Measurements from ENCODE around the gene KRTAP10-11.
"Not testable (repeated sequence)": the region's sequence is repeated elsewhere in the genome, so short reads cannot be mapped to it uniquely, and the experiment has no call there.

Gene KRTAP10-11

DNA sequence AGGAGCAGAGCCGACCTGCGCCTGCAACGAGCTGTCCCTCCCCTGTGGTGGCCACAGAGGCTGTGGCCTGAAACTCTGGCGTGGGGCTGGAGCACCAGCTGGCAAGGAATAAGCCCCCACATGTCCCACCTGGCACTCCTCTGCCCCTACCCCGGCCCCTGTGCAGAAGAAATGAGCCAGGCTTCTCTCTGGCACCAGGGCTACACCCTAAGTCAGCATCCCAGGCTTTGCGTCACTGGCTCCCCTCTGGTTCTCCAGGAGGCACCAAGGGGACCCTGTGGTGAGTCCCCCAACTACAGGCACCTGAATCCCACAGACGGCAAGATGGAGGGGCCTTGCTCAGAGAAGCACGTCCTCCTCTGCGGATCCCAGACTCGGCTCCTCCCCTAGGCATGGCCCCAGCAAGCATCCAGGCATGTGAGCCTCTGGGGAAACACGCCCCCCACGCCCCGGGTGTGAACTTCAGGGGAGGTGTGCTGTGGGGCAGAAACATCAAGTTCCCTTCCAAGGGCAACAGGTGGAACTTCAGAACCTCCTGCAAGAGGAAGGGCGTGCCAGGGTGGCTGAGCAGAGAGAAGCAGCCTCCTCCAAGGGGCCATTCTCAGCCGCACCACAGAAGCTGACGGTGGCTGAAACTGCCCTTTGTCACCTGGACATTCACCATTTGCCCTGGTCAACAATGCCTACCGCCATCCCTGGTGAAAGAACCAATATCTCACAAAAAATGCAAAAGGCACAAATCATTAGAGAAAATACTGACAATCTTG, 42.9 kb upstream of the KRTAP10-11 start:
- no peak overlapping the region for H3K4me3 ChIP-seq (replicated peaks in 1 of 2; ENCODE audit: low read depth in 2 of 2, low read length in 2 of 2)
- no peak for DNase-seq (ENCODE audit: low read depth in 2 of 2)
- TF ChIP-seq, protein P1, sequence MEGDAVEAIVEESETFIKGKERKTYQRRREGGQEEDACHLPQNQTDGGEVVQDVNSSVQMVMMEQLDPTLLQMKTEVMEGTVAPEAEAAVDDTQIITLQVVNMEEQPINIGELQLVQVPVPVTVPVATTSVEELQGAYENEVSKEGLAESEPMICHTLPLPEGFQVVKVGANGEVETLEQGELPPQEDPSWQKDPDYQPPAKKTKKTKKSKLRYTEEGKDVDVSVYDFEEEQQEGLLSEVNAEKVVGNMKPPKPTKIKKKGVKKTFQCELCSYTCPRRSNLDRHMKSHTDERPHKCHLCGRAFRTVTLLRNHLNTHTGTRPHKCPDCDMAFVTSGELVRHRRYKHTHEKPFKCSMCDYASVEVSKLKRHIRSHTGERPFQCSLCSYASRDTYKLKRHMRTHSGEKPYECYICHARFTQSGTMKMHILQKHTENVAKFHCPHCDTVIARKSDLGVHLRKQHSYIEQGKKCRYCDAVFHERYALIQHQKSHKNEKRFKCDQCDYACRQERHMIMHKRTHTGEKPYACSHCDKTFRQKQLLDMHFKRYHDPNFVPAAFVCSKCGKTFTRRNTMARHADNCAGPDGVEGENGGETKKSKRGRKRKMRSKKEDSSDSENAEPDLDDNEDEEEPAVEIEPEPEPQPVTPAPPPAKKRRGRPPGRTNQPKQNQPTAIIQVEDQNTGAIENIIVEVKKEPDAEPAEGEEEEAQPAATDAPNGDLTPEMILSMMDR (IDR thresholded peaks at IDR 0.05; ENCODE audit: low read depth, low read length), result no peak

DNA sequence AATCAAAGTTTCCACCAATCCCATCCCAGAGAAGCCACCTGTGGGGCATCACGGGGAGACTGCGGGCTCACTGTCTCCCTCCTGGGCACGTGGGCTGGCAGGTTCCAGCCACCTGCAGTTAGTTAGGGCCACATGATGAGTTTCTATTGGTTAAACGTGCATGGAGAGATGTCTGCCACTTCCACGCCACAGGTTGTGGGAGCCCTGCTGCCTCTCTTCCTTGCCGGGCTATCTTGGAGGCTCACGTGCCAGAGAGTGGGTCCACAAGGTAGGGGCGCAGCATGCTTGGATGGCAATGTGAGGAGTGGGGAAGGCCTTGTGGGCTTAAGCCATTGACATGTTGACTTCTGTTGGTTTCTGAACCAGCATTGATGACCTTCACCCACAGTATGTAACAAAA, 42.3 kb upstream of the KRTAP10-11 start:
- no peak overlapping the region for H3K4me3 ChIP-seq (replicated peaks in 1 of 2; ENCODE audit: low read depth in 2 of 2, low read length in 2 of 2)
- TF ChIP-seq, protein P1 (IDR thresholded peaks at IDR 0.05; ENCODE audit: low read depth, low read length), result no peak
- DNase-seq (ENCODE audit: low read depth in 2 of 2), result no peak

DNA sequence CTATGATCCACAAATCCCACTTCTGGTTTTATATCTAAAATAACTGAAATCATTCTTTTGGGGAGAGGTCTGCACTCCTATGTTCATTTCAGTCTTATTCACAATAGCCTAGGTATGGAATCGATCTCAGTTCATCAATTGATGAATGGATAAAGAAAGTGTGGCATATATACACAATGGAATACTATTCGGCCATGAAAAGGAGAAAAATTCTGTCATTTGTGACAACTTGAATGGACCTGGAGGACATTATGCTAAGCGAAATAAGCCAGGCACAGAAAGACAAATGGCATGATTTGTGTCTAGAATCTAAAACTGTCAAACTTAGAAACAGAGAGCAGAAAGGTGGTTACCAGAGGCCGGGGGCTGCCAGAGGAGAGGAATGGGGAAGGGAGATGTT, 39.7 kb upstream of the KRTAP10-11 start:
- TF ChIP-seq, protein P1 (IDR thresholded peaks at IDR 0.05; ENCODE audit: low read depth, low read length), result no peak
- no peak for DNase-seq (ENCODE audit: low read depth in 2 of 2)

DNA sequence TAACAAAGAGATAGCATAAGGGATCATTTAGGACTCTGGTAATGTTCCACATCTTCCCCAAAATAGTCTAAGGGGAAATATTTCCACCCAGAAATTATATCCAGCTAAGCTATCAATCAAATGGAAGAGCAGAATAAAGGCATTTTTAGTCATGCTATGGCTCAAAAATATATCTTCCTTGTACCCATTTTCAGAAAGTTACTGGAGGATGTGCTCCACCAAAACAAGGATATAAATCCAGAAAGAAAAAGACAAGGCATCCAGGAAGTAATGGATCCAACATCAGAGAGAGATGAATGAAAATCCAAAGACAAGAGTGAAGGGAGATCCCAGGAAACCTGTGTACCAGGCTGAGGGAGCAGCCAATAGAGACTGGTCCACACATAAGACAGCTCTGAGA, 37.0 kb upstream of the KRTAP10-11 start:
- no peak for DNase-seq (ENCODE audit: low read depth in 2 of 2)
- TF ChIP-seq, protein P1 (IDR thresholded peaks at IDR 0.05; ENCODE audit: low read depth, low read length), result no peak
- H3K4me3 ChIP-seq (replicated peaks in 1 of 2; ENCODE audit: low read depth in 2 of 2, low read length in 2 of 2), result no peak overlapping the region

More for the DNA sequence above, 39.7 kb upstream of the KRTAP10-11 start:
- H3K4me3 ChIP-seq (replicated peaks in 1 of 2; ENCODE audit: low read depth in 2 of 2, low read length in 2 of 2), result no peak overlapping the region

DNA sequence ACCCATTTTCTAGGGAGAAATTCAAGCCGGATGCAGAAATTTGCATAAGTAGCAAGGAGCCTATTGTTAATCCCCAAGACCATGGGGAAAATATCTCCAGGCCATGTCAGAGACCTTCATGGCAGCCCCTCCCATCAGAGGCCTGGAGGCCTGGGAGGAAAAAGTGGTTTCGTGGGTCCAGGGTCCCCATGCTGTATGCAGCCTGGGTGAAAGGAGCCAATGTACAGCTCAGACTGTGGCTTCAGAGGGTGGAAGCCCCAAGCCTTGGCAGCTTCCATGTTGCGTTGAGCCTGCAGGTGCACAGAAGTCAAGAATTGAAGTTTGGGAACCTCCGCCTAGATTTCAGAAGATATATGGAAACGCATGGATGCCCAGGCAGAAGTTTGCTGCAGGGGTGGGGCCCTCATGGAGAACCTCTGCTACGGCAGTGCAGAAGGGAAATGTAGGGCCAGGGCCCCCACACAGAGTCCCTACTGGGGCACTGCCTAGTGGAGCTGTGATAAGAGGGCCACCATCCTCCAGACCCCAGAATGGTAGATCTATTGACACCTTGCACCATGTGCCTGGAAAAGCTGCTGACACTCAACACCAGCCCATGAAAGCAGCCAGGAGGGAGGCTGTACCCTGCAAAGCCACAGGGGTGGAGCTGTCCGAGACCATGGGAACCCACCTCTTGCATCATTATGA, 35.9 kb upstream of the KRTAP10-11 start:
- not testable (repeated sequence) for H3K4me3 ChIP-seq (replicated peaks in 1 of 2; ENCODE audit: low read depth in 2 of 2, low read length in 2 of 2); DNase-seq (ENCODE audit: low read depth in 2 of 2)

DNA sequence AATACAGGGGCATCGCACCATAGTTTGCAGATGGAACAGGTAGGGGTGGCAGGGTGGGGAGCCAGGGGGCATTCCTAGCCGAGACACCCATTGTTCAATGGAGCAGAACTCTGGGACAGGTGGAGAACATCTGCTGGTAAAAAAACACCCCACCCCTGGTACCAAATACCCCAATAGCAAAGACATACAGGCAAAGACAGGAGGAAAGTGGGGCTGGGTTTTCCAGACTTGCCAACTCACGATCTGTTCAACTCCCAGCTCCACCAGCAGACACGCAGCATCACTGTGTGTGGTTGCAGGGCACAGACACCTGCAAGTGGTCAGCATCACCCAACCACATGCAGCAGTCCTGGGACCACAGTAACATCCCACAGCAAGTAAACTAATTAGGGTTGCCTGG, 34.7 kb upstream of the KRTAP10-11 start:
- no peak for DNase-seq (ENCODE audit: low read depth in 2 of 2)
- no peak overlapping the region for H3K4me3 ChIP-seq (replicated peaks in 1 of 2; ENCODE audit: low read depth in 2 of 2, low read length in 2 of 2)
- TF ChIP-seq, protein P1 (IDR thresholded peaks at IDR 0.05; ENCODE audit: low read depth, low read length), result no peak

DNA sequence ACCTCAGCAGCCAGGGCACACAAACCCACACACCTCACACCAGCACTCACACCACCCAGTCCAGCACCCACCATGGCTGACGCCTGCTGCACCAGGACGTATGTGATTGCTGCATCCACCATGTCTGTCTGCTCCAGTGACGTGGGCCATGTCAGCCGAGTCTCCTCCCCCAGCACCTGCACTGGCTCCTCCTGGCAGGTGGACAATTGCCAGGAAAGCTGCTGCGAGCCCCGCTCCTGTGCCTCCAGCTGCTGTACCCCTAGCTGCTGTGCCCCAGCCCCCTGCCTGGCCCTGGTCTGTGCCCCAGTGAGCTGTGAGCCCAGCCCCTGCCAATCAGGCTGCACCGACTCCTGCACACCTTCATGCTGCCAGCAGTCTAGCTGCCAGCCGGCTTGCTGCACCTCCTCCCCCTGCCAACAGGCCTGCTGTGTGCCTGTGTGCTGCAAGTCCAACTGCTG, 34.2 kb upstream of the KRTAP10-11 start, which contains the start of gene KRTAP10-8:
Gene KRTAP10-8, plus strand, starts transcription at position 51 of the 458 bp plus-strand sequence. Its CDS starts 22 bp downstream, at position 73.
- TF ChIP-seq, protein P1 (IDR thresholded peaks at IDR 0.05; ENCODE audit: low read depth, low read length), result no peak
- no peak within 1 kb of the TSS for H3K4me3 ChIP-seq (replicated peaks in 1 of 2; ENCODE audit: low read depth in 2 of 2, low read length in 2 of 2)
- no peak for DNase-seq (ENCODE audit: low read depth in 2 of 2)
